G401 (cell line): ENCODE results near the gene TRIM67. TPM values are rescaled to one million over a fixed set of nuclear protein-coding genes. Genes with fewer than 3 reads are reported as not detected.
"Not testable (repeated sequence)": the region's sequence is repeated elsewhere in the genome, so short reads cannot be mapped to it uniquely, and the experiment has no call there.

ENCODE experiments used
- DNase-seq: peaks from one replicate; pipeline ENCODE4 v3.0.0-alpha.2; 2015; ENCODE audit warnings: low spot score
- in situ Hi-C: cut with HindIII; loops from 2 replicates; pipeline ENCODE4 v1.10.0; 2016; ENCODE audit warnings: low sequenced_read_pairs, mixed read lengths
- total RNA-seq: library from RNA; depleted of rRNA; stranded (reverse); fragments of >200 nt; shearing (Covaris generic); gene quantifications from 2 replicates; pipeline ENCODE4 v1.2.3, GENCODE V29; 2014

Gene TRIM67
- total RNA-seq, 1 experiment from 2014 or later: not detected

DNA sequence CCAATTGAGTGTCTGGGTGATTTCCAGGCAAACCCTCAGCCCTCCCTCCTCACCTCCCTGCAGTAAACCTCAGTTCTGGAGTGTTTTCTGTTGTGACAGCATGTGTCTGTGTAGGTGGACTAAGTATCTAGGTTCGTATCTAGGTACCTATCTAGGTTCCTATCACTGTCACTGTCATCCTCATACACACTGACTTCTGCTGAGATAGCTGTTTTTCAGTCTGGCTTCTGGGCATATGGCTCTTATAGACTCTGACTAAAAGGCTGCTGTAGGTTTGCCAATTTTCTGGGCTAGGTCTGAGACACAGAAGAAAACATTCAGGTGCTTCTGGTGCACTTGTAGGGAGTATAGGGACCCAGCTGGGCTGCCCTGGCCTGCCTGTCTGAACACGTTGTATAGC, 8.1 kb upstream of the TRIM67 start:
- DNase-seq: no peak
- in situ Hi-C loops: no loop called here

DNA sequence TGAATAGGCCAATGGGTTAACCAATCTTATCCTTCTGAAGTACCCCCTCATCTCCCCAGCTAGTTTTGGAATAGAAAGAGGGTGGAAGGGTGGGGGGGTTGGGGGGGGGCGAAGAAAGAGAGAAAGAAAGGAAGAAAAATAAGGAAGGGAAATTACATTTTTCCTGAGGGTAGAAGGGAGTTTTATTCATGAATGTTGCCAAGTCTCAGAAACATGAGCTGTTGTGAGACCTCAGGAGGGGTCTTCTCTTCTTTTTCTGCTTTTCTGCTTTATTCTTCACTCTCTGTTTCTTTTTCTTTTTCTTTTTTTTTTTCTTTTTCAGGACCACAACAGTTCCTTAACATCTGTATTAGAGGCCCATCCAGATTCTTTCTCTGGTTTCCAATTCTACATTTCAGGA, 6.0 kb upstream of the TRIM67 start:
- in situ Hi-C loops: no loop called here
- DNase-seq: no peak

DNA sequence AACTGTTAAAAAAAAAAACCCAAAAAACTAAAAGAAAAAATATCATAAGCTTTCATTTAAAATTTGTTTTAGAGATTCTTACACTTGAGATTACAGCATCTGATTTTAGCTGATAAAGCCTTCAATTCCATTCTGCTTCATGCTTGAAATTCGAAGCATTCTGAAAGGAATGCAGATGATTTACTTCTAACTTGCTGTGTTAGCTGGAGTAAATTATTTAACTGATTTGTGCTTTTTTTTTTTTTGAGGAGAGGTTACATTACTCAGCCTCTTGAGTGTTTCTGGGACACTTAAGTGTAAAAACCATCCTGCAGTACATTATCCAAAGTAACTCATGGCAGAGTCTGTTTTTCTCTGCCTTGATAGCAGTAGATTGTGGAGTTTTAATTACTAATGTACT, 4.5 kb upstream of the TRIM67 start:
- DNase-seq: no peak
- in situ Hi-C loops: no loop called here

DNA sequence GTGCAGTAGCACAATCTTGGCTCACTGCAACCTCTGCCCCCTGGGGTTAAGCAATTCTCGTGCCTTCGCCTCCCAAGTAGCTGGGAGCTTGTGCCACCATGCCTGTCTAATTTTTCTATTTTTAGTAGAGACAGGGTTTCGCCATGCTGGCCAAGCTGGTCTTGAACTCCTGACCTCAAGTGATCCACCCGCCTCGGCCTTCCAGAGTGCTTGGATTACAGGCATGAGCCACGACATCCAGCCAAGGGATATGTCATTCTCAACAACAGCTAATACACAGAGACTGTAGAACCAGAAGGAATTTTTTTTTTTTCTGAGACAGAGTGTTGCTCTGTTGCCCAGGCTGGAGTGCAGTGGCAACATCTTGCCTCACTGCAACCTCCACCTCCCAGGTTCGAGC, 3.7 kb upstream of the TRIM67 start:
- DNase-seq, in situ Hi-C loops: not testable (repeated sequence)

DNA sequence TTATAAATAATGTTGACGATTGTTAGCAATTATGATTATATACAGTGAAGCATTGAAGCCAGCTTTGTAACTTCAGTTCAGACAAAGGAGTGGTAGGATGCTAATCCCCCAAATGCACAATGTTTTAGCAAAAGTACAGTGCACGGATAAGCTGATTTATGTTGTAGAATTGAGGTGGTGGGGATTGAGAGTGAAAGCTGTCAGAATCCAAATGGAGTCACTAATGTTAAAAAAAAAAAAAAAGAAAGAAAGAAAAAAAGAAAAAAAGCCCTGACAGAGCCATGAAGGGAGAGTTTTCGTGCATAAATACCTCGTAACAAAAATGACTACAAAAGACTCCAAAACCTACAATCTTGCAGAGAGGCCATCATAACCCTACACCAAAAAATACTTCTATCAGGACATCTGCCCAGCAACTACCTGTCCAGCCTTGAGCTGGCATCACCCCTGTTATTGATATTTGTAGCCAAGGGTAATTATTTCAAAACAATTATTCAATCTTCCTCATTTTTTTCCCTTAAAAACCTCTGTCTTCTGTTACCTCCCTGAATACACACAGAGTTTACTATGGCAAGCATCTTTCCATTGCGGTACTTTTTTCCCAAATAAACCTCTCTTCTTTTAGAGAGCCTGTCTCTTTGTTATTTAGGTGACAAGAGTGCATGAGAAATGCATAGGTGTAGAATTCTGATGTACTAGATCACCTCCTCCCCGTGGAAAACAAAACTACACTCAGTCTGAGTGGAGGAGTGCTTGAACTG, 2.5 kb upstream of the TRIM67 start:
- no peak for DNase-seq
- in situ Hi-C loops: no loop called here

DNA sequence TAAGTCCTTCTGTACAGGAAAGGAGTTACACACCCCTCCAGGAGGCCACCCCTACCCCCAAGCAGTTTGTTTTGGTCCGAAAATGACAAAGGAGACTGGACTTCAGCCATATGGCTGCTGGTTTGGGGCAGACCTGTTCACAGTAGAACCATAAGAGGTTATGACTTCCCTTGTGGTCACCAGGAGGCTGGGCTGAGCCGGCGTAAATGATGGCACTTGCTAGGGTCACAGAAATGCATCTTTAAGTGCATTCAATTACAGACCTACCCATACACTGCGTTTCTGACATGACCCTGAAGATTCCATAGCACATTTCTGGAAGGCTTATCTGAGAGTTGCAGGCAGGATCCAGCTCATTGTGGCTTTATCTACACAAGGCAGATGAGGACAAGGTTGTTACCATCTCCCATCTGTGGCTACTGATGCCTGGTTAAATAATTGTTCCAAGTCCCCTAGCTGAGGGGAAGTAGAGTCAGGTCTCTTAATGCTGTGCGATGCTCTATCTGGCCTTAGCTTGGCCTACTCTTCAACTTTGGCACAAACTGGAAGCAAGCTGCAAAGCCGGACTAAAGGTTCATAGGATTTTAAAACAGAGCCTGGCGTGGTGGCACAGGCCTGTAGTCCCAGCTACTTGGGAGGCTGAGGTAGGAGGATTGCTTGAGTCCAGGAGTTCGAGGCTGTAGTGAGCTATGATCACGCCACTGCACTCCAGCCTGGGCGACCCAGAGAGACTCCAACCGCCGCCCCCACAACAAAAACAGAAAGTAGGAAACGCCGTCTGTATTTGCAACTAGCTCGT, 1.7 kb upstream of the TRIM67 start:
- in situ Hi-C loops: no loop called here
- no peak for DNase-seq

DNA sequence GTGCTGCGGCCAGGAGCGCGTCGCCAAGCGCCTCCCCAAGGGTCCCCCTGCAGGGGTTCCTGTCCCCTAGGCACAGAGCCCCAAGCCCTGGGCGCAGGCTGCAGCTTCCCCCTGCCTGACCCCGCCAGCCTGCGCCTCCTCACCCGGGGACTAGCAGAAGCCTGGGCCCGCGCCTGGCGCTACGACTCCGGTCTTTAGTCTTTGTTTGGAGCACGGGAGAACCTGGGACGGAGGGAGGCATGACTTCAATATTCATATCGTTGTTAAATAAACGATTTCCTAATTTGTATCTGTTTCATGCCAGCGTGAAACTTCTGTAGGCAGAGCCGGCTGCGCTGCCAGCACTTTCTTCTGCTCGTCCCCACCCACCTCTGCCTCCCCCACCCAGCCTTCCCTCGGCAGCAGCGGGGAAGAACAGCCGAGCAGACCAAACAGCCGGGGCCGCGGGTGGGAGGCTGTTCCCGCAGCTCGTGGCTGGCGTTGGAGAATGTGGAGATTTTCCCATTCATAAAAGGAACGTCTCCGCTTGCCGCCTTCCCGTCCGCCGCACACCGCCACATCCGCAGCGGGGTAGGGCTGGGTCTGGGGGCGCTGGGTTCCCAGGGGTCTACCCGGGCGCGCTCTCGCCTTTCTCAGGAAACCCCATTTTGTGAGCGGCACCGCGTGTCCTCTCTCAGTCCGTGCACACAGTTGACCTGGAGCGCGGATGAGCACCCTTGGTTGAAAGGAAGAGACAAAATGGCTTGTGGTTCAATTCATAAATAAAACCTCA, 777 bp upstream of the TRIM67 start:
- in situ Hi-C loops: no loop called here
- DNase-seq: peak; percentile 53

DNA sequence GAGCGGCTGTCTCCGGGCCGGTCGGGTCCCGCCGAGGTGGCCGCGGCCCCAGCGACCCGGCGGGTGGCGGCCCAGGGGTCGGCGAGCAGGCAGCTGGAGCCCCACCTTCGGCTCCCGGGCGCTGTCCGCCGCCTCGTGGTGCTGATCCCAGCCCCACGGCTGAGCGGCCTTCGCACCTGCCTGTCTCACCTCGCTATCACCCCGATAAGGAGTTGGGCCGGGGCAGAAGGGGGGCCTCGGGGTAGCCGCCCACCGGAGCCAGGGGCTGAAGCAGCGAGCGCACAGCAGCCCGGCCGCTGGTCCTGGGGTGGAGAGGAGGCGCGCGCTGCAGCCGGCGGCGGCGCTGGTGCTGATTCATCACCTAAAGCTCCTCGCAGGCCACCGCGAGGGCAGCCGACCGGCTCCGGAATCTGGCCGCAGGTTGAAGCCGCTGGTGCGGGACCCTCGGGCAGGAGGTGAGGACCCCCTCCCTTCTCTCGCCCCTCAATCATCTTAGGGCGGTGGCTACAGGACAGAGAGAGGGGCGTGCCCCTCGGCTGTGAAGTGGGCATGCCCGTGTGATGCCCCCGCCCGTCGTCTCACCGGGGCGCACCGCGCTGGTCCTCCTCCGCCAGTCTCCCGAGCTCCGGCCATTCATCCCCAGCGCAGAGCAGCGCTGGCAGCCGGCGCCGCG, 575 bp downstream of the TRIM67 start:
- in situ Hi-C loops: no loop called here
- peak; percentile 45 for DNase-seq

DNA sequence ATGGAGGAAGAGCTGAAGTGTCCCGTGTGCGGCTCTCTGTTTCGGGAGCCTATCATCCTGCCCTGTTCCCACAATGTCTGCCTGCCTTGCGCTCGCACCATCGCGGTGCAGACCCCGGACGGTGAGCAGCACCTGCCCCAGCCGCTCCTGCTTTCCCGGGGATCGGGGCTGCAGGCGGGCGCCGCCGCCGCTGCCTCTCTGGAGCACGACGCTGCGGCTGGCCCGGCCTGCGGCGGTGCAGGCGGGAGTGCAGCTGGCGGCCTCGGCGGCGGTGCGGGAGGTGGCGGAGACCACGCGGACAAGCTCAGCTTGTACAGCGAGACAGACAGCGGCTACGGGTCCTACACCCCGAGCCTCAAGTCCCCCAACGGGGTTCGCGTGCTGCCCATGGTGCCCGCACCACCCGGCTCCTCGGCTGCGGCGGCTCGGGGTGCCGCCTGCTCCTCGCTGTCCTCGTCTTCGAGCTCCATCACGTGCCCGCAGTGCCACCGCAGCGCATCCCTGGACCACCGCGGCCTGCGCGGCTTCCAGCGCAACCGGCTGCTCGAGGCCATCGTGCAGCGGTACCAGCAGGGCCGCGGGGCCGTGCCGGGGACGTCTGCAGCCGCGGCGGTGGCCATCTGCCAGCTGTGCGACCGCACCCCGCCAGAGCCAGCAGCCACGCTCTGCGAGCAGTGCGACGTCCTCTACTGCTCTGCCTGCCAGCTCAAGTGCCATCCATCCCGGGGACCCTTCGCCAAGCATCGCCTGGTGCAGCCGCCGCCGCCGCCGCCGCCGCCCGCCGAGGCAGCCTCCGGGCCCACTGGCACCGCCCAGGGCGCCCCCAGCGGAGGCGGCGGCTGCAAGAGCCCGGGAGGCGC, 1.3 kb downstream of the TRIM67 start:
- no peak for DNase-seq
- in situ Hi-C loops: no loop called here

DNA sequence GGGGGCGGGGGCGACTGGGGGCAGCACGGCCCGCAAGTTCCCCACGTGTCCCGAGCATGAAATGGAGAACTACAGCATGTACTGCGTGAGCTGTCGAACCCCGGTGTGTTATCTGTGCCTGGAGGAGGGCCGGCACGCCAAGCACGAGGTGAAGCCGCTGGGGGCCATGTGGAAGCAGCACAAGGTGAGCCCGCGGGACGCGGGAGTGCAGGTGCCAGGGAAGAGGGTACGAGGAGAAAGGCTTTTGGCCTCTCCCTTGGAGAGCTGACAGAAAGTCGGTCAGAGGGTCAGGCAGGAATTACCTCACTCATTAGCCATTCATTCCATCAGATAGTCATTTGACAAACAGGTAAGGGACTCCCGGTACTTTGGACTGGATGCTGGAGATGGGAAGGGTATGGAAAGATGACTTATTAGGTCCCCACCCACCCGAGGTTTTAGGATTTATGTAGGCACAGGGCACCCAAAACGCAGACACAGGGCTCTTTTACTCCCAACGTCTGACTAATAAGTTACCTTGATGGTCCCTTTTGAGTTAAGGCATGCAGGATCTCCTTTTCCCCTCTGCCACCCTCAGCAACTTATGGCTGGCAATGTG, 2.1 kb downstream of the TRIM67 start:
- no peak for DNase-seq
- in situ Hi-C loops: no loop called here

DNA sequence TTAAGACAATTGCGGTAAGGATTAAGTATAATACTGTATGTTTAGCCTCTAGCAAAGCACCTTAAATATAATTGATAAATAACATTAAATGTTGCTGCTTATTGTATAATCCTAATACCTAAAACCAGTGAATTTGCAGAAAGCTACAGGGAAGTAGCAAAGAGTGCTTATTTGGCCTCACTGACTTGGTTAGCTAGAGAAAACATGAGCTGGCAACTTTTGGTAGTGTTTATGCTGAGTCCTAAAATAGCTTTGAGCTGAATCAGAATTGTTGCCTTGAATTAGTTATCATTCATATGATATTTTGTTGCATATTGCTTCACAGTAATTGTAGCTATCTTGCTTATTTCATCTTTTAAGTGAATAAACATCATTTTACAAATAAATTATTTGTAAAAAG, 3.5 kb downstream of the TRIM67 start:
- in situ Hi-C loops: no loop called here
- peak; percentile 67 for DNase-seq

DNA sequence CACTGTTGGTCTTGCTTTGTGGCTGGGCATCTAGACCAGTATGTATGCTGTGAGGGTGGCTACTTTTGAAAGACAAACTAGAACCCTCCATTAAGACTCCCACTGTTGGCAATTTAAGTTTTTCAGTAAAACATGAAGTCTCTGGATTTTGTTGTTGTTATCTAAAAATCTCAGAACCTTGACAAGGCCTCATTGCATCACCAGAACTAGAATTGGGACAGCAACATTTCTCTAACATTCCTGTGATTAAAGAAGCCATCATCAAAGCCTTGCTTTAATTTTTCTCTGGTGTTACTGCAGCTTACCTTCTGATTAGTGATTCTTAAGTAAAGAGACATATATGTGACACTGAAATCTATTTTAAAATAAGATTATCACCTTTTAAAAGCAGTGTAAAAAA, 4.5 kb downstream of the TRIM67 start:
- DNase-seq: peak; percentile 36
- in situ Hi-C loops: no loop called here

DNA sequence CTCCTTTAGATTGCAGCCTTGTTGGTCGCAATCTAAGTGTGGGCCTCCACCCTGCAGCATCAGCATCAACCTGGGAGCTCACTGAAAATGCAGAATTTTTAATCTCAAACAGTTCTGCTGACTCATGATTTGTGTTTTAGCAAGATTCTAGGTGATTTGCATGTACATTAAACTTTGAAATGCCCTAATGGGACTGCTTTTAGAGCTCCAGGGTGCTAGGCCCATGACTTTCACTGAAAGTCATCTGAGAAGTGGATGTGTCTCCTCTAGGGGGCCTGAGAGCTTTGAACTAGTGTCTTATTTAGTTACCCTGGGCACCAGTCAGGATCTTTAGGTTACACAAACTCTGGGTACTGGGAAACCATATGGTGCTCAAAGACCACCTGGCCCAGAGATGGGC, 9.0 kb downstream of the TRIM67 start:
- in situ Hi-C loops: no loop called here
- no peak for DNase-seq

DNA sequence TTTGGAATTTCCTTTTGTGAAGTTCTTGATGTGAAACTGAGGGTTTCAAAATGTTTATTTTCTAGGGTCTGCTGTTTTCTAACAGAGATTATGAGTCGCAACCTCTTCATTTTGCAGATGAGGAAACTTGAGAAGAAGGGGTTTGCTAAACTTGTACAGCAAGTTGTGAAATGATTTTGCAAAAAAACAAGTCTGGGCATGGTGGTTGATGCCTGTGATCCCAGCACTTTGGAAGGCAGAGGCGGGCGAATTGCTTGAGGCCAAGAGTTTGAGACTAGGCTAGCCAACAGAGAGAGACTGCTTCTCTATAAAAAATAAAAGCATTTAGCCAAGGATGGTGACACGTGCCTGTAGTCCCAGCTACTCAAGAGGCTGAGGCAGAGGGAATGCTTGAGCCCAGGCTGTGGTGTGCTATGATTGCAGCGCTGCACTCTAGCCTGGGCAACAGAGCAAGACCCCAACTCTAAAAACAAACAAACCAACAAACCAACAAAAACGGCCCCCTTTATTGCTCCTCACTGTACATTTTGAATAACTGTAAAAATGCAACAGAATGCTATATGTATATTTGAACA, 9.9 kb downstream of the TRIM67 start:
- DNase-seq: no peak
- in situ Hi-C loops: no loop called here

DNA sequence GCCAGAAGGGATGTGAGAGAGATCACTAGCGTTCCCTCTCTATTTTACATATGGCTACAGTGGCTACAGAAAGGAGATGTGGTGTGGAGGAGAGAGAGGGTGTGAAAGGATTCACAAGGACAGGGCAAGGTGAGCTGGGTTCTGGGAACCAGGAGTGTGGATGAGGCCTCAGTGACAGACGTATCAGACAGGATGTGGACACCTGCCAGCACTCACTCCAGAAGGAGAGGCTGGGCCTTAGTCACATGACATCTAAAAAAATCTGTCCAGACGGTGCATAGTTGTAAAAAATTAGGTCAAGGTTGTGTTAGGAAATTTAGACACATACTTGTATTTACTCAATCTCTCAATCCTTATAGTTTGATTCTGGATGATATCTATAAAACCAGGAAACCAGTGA, 10.6 kb downstream of the TRIM67 start:
- in situ Hi-C loops: no loop called here
- peak; percentile 96 for DNase-seq

DNA sequence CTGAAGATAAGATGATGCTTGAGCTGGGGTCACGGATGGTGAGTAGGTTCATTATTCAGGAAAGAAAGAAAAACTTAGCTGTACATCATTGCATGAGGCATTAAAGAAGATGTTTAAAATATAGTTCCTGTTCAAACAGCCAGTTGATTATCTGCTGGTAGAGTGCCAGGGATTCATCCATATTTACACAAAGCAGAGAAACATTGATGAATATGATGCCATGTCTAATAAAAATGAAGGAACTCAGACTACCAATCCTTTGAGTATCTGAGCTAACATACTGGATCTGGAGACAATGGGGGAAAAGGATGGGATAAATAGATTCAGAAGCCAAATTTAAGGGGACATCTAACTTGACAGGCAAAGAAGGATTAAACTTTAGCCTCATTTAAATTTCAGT, 14.6 kb downstream of the TRIM67 start:
- in situ Hi-C loops: no loop called here
- DNase-seq: no peak

DNA sequence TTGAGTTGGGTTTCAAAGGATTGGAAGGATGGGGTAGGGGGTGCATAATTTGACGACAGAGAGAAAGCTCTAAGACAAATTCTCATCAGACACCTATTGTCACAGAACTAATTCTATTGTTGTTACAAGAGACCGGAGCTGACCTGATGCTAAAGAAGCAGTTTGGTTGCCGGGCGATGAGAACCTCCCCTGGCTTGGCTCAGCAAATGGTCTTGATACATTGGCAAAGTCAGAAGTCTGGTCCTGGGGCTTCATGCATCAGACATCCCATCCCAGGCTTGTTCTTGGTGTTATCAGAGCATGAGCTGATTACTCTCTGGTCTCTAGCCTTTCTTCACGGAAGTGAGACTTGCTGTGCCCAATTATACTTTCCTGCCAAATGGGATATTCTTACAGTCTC, 15.4 kb downstream of the TRIM67 start:
- DNase-seq: no peak
- in situ Hi-C loops: no loop called here

DNA sequence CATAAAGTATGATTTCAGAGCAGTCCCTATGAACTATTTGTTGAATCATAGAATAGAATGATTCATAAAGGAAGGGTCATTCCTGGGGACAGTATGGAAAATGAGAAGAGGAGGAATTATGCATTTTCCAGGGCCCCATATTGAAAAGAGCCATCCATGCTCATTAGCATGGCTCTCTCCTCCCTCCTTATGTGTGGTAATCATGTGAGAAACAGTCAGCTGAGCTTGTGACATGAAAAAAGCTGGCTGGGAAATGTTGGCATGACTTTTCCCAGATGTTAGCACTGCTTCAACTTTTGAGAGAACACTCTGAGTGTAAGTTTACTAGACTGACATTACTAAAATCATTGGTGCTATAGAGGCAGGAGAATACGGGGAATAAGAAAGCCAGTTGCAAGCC, 16.1 kb downstream of the TRIM67 start:
- in situ Hi-C loops: no loop called here
- DNase-seq: no peak
